Smooth muscle cell (in vitro differentiated cells): Measurements from ENCODE around the gene CD53. TPM values are rescaled to one million over a fixed set of nuclear protein-coding genes. Genes with fewer than 3 reads are reported as not detected.

Experiments
- DNase-seq: peaks from one replicate; lab custom pipeline; 2025; ENCODE audit not compliant: unreplicated experiment; lab: John Stamatoyannopoulos, UW
- H2AFZ ChIP-seq: fragments of 200-600 bp; sonication (generic); 2 replicates; pipeline ENCODE4 v1.6.0; 2016; ENCODE audit warnings: antibody characterized with exemption, low read depth, mild to moderate bottlenecking
- H3F3A ChIP-seq: fragments of 200-600 bp; sonication (generic); 2 replicates; pipeline ENCODE4 v1.6.0; 2017; ENCODE audit warnings: antibody characterized with exemption, low read depth
- H3K27ac ChIP-seq: fragments of 200-600 bp; sonication (generic); 2 replicates; pipeline ENCODE4 v1.5.1; 2016; ENCODE audit warnings: low read depth, mild to moderate bottlenecking
- H3K27me3 ChIP-seq: fragments of 200-600 bp; sonication (generic); 2 replicates; pipeline ENCODE4 v1.6.1; 2016; ENCODE audit warnings: low read depth, mild to moderate bottlenecking
- H3K36me3 ChIP-seq: fragments of 200-600 bp; sonication (generic); 2 replicates; pipeline ENCODE4 v1.5.1; 2016; ENCODE audit warnings: low read depth
- H3K4me1 ChIP-seq: fragments of 200-600 bp; sonication (generic); 2 replicates; pipeline ENCODE4 v1.5.1; 2016; ENCODE audit warnings: low read depth
- H3K4me2 ChIP-seq: fragments of 200-600 bp; sonication (generic); 2 replicates; pipeline ENCODE4 v1.6.0; 2016; ENCODE audit warnings: mild to moderate bottlenecking
- H3K4me3 ChIP-seq: fragments of 200-600 bp; sonication (generic); 2 replicates; pipeline ENCODE4 v1.5.1; 2016; ENCODE audit warnings: mild to moderate bottlenecking
- H3K79me2 ChIP-seq: fragments of 200-600 bp; sonication (generic); 2 replicates; pipeline ENCODE4 v1.6.0; 2016; ENCODE audit warnings: low read depth, mild to moderate bottlenecking
- H3K9ac ChIP-seq: fragments of 200-600 bp; sonication (generic); 2 replicates; pipeline ENCODE4 v1.6.0; 2016; ENCODE audit warnings: low read depth
- H3K9me3 ChIP-seq: fragments of 200-600 bp; sonication (generic); replicated peaks from 2 replicates; pipeline ENCODE4 v1.5.1; 2016; ENCODE audit warnings: low read depth
- H4K20me1 ChIP-seq: fragments of 200-600 bp; sonication (generic); 2 replicates; pipeline ENCODE4 v1.6.0; 2016; ENCODE audit warnings: low read depth
- CTCF ChIP-seq: fragments of 200-600 bp; sonication (generic); IDR thresholded peaks from 2 replicates; pipeline ENCODE4 v1.5.1; 2017; ENCODE audit warnings: borderline replicate concordance, mild to moderate bottlenecking, antibody characterized with exemption; ENCODE audit not compliant: insufficient read depth, poor library complexity, severe bottlenecking
- WGBS: methylation state at CpG from one replicate; pipeline ENCODE4 v1.1.7; 2016; ENCODE audit warnings: low lambda C conversion rate; 5-methylcytosine and 5-hydroxymethylcytosine counted together
- polyA plus RNA-seq: library from polyadenylated mRNA; unstranded; fragments of >200 nt; fragmentation: Nextera tagmentation; extraction: Ambion mirVana; gene quantifications from 2 replicates; pipeline ENCODE4 v1.2.1, GENCODE V29; 2016
- total RNA-seq: library from RNA; depleted of rRNA; stranded (reverse); fragments of >200 nt; gene quantifications from 2 replicates; pipeline ENCODE4 v1.2.3, GENCODE V29; 2014

The CD53 gene
- total and polyA plus RNA-seq, 2 experiments from 2014 or later: not detected

GRCh38 chr1:110936567-110936966 lies 63.6 kb downstream of the CD53 start:
- H3K4me3 ChIP-seq: no peak overlapping the region
- H3K79me2 ChIP-seq: no peaks in the 10 kb centered on the region
- H3K9ac ChIP-seq: no peak overlapping the region
- no peaks in the 10 kb centered on the region for H4K20me1 ChIP-seq
- no peak overlapping the region for H2AFZ ChIP-seq
- no peaks in the 10 kb centered on the region for H3F3A ChIP-seq
- no peaks in the 10 kb centered on the region for H3K36me3 ChIP-seq
- no peak for DNase-seq
- no peaks in the 10 kb centered on the region for H3K27me3 ChIP-seq
- no peaks in the 10 kb centered on the region for H3K9me3 ChIP-seq
- H3K4me2 ChIP-seq: no peak overlapping the region
- TF ChIP-seq CTCF: no peak
- H3K4me1 ChIP-seq: no peaks in the 10 kb centered on the region
- WGBS: 100% methylated on average over 1 of the region's 1 CpG
- H3K27ac ChIP-seq: no peak overlapping the region

GRCh38 chr1:110944806-110945205 lies 71.9 kb downstream of the CD53 start:
- H3K27ac ChIP-seq: no peak overlapping the region
- H3K4me3 ChIP-seq: no peak overlapping the region
- no peak overlapping the region for H3K9ac ChIP-seq
- TF ChIP-seq CTCF: no peak
- no peak overlapping the region for H2AFZ ChIP-seq
- 69% methylated on average over 3 of the region's 3 CpGs for WGBS
- peaks cover 12% of the 10 kb centered on the region for H3K36me3 ChIP-seq
- no peaks in the 10 kb centered on the region for H3K9me3 ChIP-seq
- H3K79me2 ChIP-seq: no peaks in the 10 kb centered on the region
- H3K27me3 ChIP-seq: no peaks in the 10 kb centered on the region
- no peaks in the 10 kb centered on the region for H4K20me1 ChIP-seq
- H3K4me1 ChIP-seq: no peaks in the 10 kb centered on the region
- no peak overlapping the region for H3K4me2 ChIP-seq
- DNase-seq: no peak
- no peaks in the 10 kb centered on the region for H3F3A ChIP-seq

GRCh38 chr1:110945626-110946025 lies 72.7 kb downstream of the CD53 start:
- H4K20me1 ChIP-seq: no peaks in the 10 kb centered on the region
- no peak overlapping the region for H3K4me2 ChIP-seq
- no peaks in the 10 kb centered on the region for H3K27me3 ChIP-seq
- no peaks in the 10 kb centered on the region for H3K79me2 ChIP-seq
- no peak overlapping the region for H3K4me3 ChIP-seq
- no peak for DNase-seq
- H3F3A ChIP-seq: no peaks in the 10 kb centered on the region
- peaks cover 12% of the 10 kb centered on the region for H3K36me3 ChIP-seq
- 98% methylated on average over 2 of the region's 2 CpGs for WGBS
- H3K4me1 ChIP-seq: no peaks in the 10 kb centered on the region
- no peak overlapping the region for H3K9ac ChIP-seq
- no peak for TF ChIP-seq CTCF
- no peak overlapping the region for H2AFZ ChIP-seq
- H3K9me3 ChIP-seq: no peaks in the 10 kb centered on the region
- H3K27ac ChIP-seq: no peak overlapping the region

GRCh38 chr1:110948038-110948810 lies 75.3 kb downstream of the CD53 start:
- Histone ChIP-seq H4K20me1 (peaks cover 3% of the 10 kb centered on the region), H3F3A (no peaks in the 10 kb centered on the region), H3K79me2 (no peaks in the 10 kb centered on the region), H3K27ac (no peak overlapping the region), H3K4me2 (no peak overlapping the region), H3K4me1 (no peaks in the 10 kb centered on the region), H3K4me3 (no peak overlapping the region), H2AFZ (no peak overlapping the region), H3K9ac (no peak overlapping the region), H3K27me3 (no peaks in the 10 kb centered on the region), H3K36me3 (peaks cover 14% of the 10 kb centered on the region), H3K9me3 (no peaks in the 10 kb centered on the region)
- TF ChIP-seq CTCF: no peak
- no peak for DNase-seq
- 85% methylated on average over 10 of the region's 10 CpGs for WGBS
